Mesenchymal stem cell (in vitro differentiated cells and primary cell): ENCODE data around the gene PLA2G6. TPM values are rescaled to one million over a fixed set of nuclear protein-coding genes. Genes with fewer than 3 reads are reported as not detected.

Experiments used
- DNase-seq: peaks from one replicate; pipeline ENCODE4 v3.0.0-alpha.2; 2013
- H2AFZ ChIP-seq: one replicate; pipeline ENCODE4 v1.6.1; 2013; ENCODE audit warnings: low read depth, mild to moderate bottlenecking, control low read depth, inconsistent platforms, low read length, moderate library complexity
- H2AK5ac ChIP-seq: 2 replicates; pipeline ENCODE4 v1.6.1; 2013; ENCODE audit warnings: low read length, moderate library complexity, mild to moderate bottlenecking, inconsistent platforms; ENCODE audit not compliant: severe bottlenecking
- H2BK120ac ChIP-seq: one replicate; pipeline ENCODE4 v1.6.1; 2013; ENCODE audit warnings: low read depth, mild to moderate bottlenecking, inconsistent platforms, low read length, moderate library complexity
- H2BK12ac ChIP-seq, 2 experiments: one replicate each; pipeline ENCODE4 v1.6.1; 2013; ENCODE audit warnings: inconsistent platforms in 2 of 2, low read length in 2 of 2, mild to moderate bottlenecking in 2 of 2, moderate library complexity in 2 of 2, control low read depth in 1 of 2
- H2BK15ac ChIP-seq: one replicate; pipeline ENCODE4 v1.6.1; 2013; ENCODE audit warnings: mild to moderate bottlenecking, low read depth, inconsistent platforms; ENCODE audit not compliant: poor library complexity, severe bottlenecking
- H2BK5ac ChIP-seq: 2 replicates; pipeline ENCODE4 v1.6.1; 2013; ENCODE audit warnings: low read depth, mild to moderate bottlenecking, low read length, control low read depth, inconsistent platforms; ENCODE audit not compliant: poor library complexity, severe bottlenecking
- H3K14ac ChIP-seq, 2 experiments: one replicate each; pipeline ENCODE4 v1.6.1; 2013; ENCODE audit warnings: inconsistent platforms in 2 of 2, low read length in 2 of 2, control low read depth in 1 of 2, mild to moderate bottlenecking in 1 of 2, moderate library complexity in 1 of 2
- H3K18ac ChIP-seq, 2 experiments: one replicate each; pipeline ENCODE4 v1.6.1; 2013; ENCODE audit warnings: inconsistent platforms in 2 of 2, low read length in 2 of 2, control low read depth in 1 of 2, low read depth in 1 of 2, mild to moderate bottlenecking in 1 of 2
- H3K23ac ChIP-seq, 2 experiments: one replicate each; pipeline ENCODE4 v1.6.1; 2013; ENCODE audit warnings: inconsistent platforms in 2 of 2, low read length in 2 of 2, mild to moderate bottlenecking in 2 of 2, moderate library complexity in 2 of 2, control low read depth in 1 of 2
- H3K27ac ChIP-seq: 2 replicates; pipeline ENCODE4 v1.5.1; 2013; ENCODE audit warnings: mild to moderate bottlenecking, moderate library complexity, low read length, control low read depth, inconsistent platforms; ENCODE audit not compliant: poor library complexity, severe bottlenecking
- H3K27me3 ChIP-seq, 2 experiments: 2 replicates each; pipeline versions ENCODE4 v1.6.1 to v1.7.0; 2013; ENCODE audit warnings: low read length in 2 of 2, mild to moderate bottlenecking in 2 of 2, moderate library complexity in 2 of 2, control low read depth in 1 of 2, inconsistent platforms in 1 of 2; ENCODE audit not compliant: control insufficient read depth in 1 of 2, insufficient read depth in 1 of 2
- H3K36me3 ChIP-seq, 2 experiments: 2 replicates each; pipeline versions ENCODE4 v1.6.1 to v1.7.0; 2013; ENCODE audit warnings: low read length in 2 of 2, control low read depth in 1 of 2, inconsistent platforms in 1 of 2, low read depth in 1 of 2, mild to moderate bottlenecking in 1 of 2; ENCODE audit not compliant: insufficient read depth in 2 of 2, control insufficient read depth in 1 of 2
- H3K4ac ChIP-seq, 2 experiments: one replicate each; pipeline ENCODE4 v1.6.1; 2013; ENCODE audit warnings: inconsistent platforms in 2 of 2, low read length in 2 of 2, mild to moderate bottlenecking in 2 of 2, moderate library complexity in 2 of 2, control low read depth in 1 of 2, low read depth in 1 of 2
- H3K4me1 ChIP-seq: 2 replicates; pipeline ENCODE4 v1.6.1; 2013; ENCODE audit warnings: low read depth, low read length, control low read depth; ENCODE audit not compliant: control insufficient read depth, insufficient read depth
- H3K4me2 ChIP-seq: 2 replicates; pipeline ENCODE4 v1.6.1; 2013; ENCODE audit warnings: low read length, mild to moderate bottlenecking, inconsistent platforms; ENCODE audit not compliant: poor library complexity, severe bottlenecking
- H3K4me3 ChIP-seq, 2 experiments: 2 replicates each; pipeline versions ENCODE4 v1.5.1 to v1.7.0; 2013; ENCODE audit warnings: low read length in 2 of 2, mild to moderate bottlenecking in 2 of 2, control low read depth in 1 of 2, low read depth in 1 of 2; ENCODE audit not compliant: insufficient read depth in 1 of 2
- H3K79me1 ChIP-seq: replicated peaks from 2 replicates; pipeline ENCODE4 v1.6.1; 2013; ENCODE audit warnings: mild to moderate bottlenecking, control low read depth, low read length, inconsistent platforms; ENCODE audit not compliant: poor library complexity, severe bottlenecking
- H3K9ac ChIP-seq: 2 replicates; pipeline ENCODE4 v1.7.0; 2013; ENCODE audit warnings: mild to moderate bottlenecking, low read length, moderate library complexity
- H3K9me3 ChIP-seq: 2 replicates; pipeline ENCODE4 v1.7.0; 2013; ENCODE audit warnings: mild to moderate bottlenecking, low read length; ENCODE audit not compliant: control insufficient read depth
- H4K8ac ChIP-seq: one replicate; pipeline ENCODE4 v1.6.1; 2013; ENCODE audit warnings: inconsistent platforms, mild to moderate bottlenecking, low read length, moderate library complexity
- H4K91ac ChIP-seq: one replicate; pipeline ENCODE4 v1.6.1; 2013; ENCODE audit warnings: mild to moderate bottlenecking, low read length, inconsistent platforms
- WGBS: methylation state at CpG from one replicate; pipeline ENCODE4 v1.1.7; 2013; ENCODE audit warnings: mixed read lengths; 5-methylcytosine and 5-hydroxymethylcytosine counted together
- small RNA-seq: library from polyadenylated mRNA; stranded (forward); fragments of <200 nt; extraction: miRNeasy Mini kit (QIAGEN cat#:217004); gene quantifications from one replicate; pipeline ENCODE3, GENCODE V24; 2013; ENCODE audit warnings: low read depth

Gene PLA2G6

DNA sequence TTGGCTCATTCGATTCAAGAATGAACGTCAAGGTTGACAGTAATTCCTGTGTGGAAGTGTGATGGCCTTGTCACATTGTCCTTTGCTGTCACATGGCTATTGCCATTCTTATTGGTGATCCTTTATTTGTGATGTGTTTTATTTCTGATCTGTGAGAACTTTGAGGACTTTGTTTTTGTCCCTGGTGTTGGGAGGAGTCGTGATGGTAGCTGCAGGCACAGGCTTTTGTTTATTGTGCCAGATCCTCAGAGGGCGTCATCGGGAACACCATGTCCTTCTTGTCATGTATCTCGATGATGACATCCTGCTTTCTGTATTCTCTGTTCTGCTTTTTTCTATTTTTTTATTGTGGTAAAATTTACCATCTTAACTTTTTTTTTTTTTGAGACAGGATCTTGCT, 118.8 kb downstream of the PLA2G6 start:
- Histone ChIP-seq H3K27me3 (no peaks in the 10 kb centered on the region), H3K36me3 (peaks cover 25 to 61% of the 10 kb centered on the region in 2 experiments), H2AK5ac (no peak overlapping the region), H2BK5ac (no peak overlapping the region), H2BK120ac (no peak overlapping the region), H3K27ac (no peak overlapping the region), H2AFZ (no peak overlapping the region), H3K4me1 (peaks cover 2% of the 10 kb centered on the region), H3K14ac (no peak overlapping the region), H3K4me3 (no peak overlapping the region), H3K18ac (no peak overlapping the region), H4K8ac (no peak overlapping the region), H3K79me1 (peaks cover 19% of the 10 kb centered on the region), H3K4ac (no peak overlapping the region), H3K9ac (no peak overlapping the region), H2BK15ac (no peak overlapping the region), H2BK12ac (no peak overlapping the region), H3K23ac (no peak overlapping the region), H3K9me3 (no peaks in the 10 kb centered on the region), H4K91ac (no peak overlapping the region), H3K4me2 (no peak overlapping the region)
- 89% methylated on average over 3 of the region's 6 CpGs for WGBS
- DNase-seq = no peak

Small RNA genes lying within 50 kb of the gene (small RNA-seq; reads per million reads assigned to genes)
- gene RN7SL704P = not detected
